Nephron progenitor cell (in vitro differentiated cells): Measurements from ENCODE around the gene GNB1.
A peak's percentile ranks its signal among the peaks of the same experiment; 100 is the strongest.

Source experiments
- DNase-seq: peaks from one replicate; pipeline ENCODE4 v3.0.0; 2021
- H3K27ac Mint-ChIP-seq: 2 replicates; pipeline ENCODE4 v1.8.0; 2021; ENCODE audit warnings: mild to moderate bottlenecking, moderate library complexity, mixed read lengths
- H3K27me3 Mint-ChIP-seq: 2 replicates; pipeline ENCODE4 v1.8.0; 2021; ENCODE audit warnings: mild to moderate bottlenecking, low read depth, mixed read lengths; ENCODE audit not compliant: poor library complexity
- H3K36me3 Mint-ChIP-seq: 2 replicates; pipeline ENCODE4 v1.8.0; 2021; ENCODE audit warnings: low read depth, mixed read lengths
- H3K4me1 Mint-ChIP-seq: 2 replicates; pipeline ENCODE4 v1.8.0; 2021; ENCODE audit warnings: mixed read lengths
- H3K4me3 Mint-ChIP-seq: 2 replicates; pipeline ENCODE4 v1.8.0; 2021; ENCODE audit warnings: mild to moderate bottlenecking, moderate library complexity, mixed read lengths
- H3K9me3 Mint-ChIP-seq: 2 replicates; pipeline ENCODE4 v1.8.0; 2021; ENCODE audit warnings: mild to moderate bottlenecking, moderate library complexity, mixed read lengths
- CTCF ChIP-seq: fragments of 200-600 bp; sonication (generic); IDR thresholded peaks from 2 replicates; pipeline ENCODE4 v1.5.0; 2021; ENCODE audit warnings: antibody characterized with exemption

The GNB1 gene

DNA sequence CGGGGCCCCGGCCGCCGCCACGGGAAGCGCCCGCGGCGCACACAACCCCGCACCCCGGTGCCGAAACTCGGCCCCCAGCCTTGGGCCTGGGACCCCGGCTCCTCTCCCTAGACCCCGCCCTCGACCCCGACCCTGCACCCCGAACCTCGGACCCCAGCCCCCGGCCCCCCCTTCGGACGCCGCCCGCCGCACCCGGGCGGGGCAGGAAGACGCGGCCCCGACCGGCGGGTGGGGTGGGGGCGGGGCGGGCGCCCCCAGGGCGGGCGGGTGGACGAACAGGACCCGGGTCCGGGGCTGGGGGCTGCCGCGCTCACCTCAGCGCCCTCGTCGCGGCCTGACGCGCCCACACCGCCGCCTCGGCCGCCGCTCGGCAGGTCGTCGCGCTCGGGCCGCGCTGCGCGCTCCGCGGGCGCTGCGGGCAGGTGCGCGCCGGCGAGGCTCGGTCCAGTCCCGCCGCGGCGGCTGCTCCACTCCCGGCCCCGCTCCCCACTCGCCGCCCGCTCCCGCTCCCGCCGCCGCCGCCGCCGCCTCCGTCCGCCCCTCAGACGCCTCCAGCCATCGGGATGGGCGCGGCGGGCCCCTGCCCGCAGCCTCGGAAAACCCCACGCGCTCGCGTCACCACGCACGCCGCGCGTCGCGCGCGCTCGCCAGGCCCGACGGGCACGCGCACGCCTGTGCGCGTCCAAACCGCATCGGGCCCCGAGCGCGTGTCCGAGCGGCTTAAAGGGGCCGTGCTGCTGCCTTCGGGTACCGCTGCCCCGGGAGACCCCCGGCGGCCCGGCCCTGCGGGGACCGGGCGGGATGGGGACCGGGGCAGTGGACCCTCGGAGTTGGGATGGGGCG lies at the start of gene GNB1:
Gene GNB1, minus strand, starts transcription at position 582 of the 843 bp plus-strand sequence. CDS start 65,634 bp downstream, outside the sequence.
- peaks cover 33% of the 10 kb centered on the region for H3K36me3 Mint-ChIP-seq
- peak within 1 kb of the TSS; percentile 87 for H3K4me3 Mint-ChIP-seq
- H3K9me3 Mint-ChIP-seq: peaks cover 22% of the 10 kb centered on the region
- no peaks in the 10 kb centered on the region for H3K27me3 Mint-ChIP-seq
- peak; percentile 80 for DNase-seq
- no peak for TF ChIP-seq CTCF
- peaks cover 56% of the 10 kb centered on the region for H3K4me1 Mint-ChIP-seq
- peak within 1 kb of the TSS; percentile 37 for H3K27ac Mint-ChIP-seq

- Mint-ChIP-seq H3K27ac (no peak overlapping the region), H3K36me3 (no peaks in the 10 kb centered on the region), H3K27me3 (peaks cover 8% of the 10 kb centered on the region), H3K4me3 (no peak overlapping the region), H3K9me3 (no peaks in the 10 kb centered on the region), H3K4me1 (peaks cover 5% of the 10 kb centered on the region)
- TF ChIP-seq CTCF: no peak
- no peak for DNase-seq
Measured at GRCh38 chr1:1940123-1940425, 49.2 kb upstream of the GNB1 start.

DNA sequence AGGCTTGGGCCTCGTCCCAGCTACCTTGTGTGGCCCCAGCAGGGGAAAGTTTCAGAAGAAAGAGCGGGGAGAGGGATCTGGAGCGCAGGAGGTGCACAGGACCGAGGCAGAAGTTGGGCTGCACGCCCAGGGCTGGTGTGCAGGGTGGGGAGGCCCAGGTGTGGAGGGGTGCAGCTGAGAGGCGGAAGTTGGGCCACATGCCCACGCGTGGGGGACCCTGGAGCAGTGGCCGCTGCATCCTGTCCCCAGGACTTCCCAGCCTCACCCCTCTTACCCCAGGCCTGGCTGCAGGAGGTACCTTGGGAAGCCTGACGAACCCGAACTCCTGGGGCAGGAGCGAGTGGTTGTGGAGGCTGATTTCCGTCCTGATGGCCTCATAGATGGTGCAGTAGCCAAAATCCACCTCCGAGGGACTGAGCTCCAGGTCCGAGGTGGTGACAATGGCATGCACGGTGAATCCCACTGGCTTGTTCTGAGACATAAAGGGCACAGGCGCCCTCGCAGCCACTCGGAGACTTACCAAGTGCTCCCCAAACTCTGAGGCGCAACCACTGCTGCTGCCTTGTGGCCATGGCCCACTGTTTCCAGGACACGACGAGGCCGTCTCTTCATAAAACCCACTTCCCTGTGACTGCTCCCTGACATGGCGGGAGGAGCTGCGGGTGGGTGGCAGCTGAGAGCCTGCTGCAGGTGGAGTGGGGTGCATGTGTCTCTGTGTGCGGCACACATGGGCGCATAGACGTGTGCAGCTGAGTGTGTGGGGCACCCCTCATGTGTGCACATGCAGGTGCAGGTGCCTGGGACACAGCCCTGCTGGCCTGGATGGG lies 48.6 kb upstream of the GNB1 start:
- H3K36me3 Mint-ChIP-seq: no peaks in the 10 kb centered on the region
- H3K4me1 Mint-ChIP-seq: peaks cover 5% of the 10 kb centered on the region
- H3K4me3 Mint-ChIP-seq: no peak overlapping the region
- H3K27me3 Mint-ChIP-seq: peaks cover 5% of the 10 kb centered on the region
- TF ChIP-seq CTCF: no peak
- DNase-seq: no peak
- peaks cover 1% of the 10 kb centered on the region for H3K9me3 Mint-ChIP-seq
- no peak overlapping the region for H3K27ac Mint-ChIP-seq

GRCh38 chr1:1938613-1939295 lies 47.9 kb upstream of the GNB1 start:
- H3K4me3 Mint-ChIP-seq: no peak overlapping the region
- peaks cover 2% of the 10 kb centered on the region for H3K4me1 Mint-ChIP-seq
- H3K36me3 Mint-ChIP-seq: no peaks in the 10 kb centered on the region
- no peak for DNase-seq
- H3K9me3 Mint-ChIP-seq: peaks cover 9% of the 10 kb centered on the region
- no peak for TF ChIP-seq CTCF
- no peak overlapping the region for H3K27ac Mint-ChIP-seq
- peaks cover 5% of the 10 kb centered on the region for H3K27me3 Mint-ChIP-seq

GRCh38 chr1:1938276-1938573 lies 47.3 kb upstream of the GNB1 start:
- Mint-ChIP-seq H3K27me3 (peaks cover 5% of the 10 kb centered on the region), H3K36me3 (no peaks in the 10 kb centered on the region), H3K4me3 (no peak overlapping the region), H3K9me3 (peaks cover 14% of the 10 kb centered on the region), H3K4me1 (no peaks in the 10 kb centered on the region), H3K27ac (no peak overlapping the region)
- no peak for DNase-seq
- TF ChIP-seq CTCF: no peak
